Measurements from ENCODE around the gene PRR22. TPM values are rescaled to one million over a fixed set of nuclear protein-coding genes. Genes with fewer than 3 reads are reported as not detected.

PRR22 gene
- total and polyA plus RNA-seq, 9 of the 15 experiments (the other 6 are each of a cell fraction or from before 2014, with no cell fraction given): 0.03 to 12.0 (median 2.0) TPM; not detected in 1

DNA sequence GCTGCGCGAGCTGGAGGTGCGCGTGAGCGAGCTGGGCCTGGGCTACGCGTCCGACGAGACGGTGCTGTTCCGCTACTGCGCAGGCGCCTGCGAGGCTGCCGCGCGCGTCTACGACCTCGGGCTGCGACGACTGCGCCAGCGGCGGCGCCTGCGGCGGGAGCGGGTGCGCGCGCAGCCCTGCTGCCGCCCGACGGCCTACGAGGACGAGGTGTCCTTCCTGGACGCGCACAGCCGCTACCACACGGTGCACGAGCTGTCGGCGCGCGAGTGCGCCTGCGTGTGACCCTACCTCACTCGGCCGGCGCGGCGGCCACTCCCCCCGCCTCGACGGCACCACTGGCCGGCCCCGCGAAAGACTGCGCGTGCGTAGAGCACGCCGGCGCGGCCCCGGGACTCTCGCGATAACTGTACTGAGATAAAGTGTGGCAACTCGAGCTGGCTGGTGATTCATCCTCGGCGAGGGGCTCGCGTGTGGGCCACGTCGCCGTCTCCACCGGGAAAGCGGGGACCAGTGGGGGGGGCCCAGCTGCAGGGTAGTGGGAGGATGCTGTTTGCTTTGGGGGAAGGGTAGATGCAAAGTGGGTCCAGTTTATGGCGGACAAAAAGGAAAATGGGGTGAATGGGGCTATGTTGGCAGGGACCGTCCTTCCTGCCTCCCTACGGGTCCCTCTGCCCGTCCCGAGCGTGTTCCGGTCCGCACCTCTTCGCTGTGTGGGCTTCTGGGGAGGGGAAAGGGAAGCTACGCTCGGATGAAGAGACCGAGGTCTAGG, 43.5 kb upstream of the PRR22 start:
- Histone ChIP-seq H3K9me1 (ENCODE audit: control insufficient read depth, insufficient read depth, low read length) (peaks cover 3% of the 10 kb centered on the region), H3K79me2 (ENCODE audit: control insufficient read depth, insufficient read depth, low read length) (peaks cover 4% of the 10 kb centered on the region; the same call in 1 of the 3 replicates), H3K4me2 (ENCODE audit: insufficient read depth, low read length) (peak overlapping the region; percentile 98), H3K27ac (ENCODE audit: extremely low read depth, low read depth, low read length) (peak overlapping the region; percentile 96), H3K9me3 (replicated peaks; ENCODE audit: control insufficient read depth, insufficient read depth, low read depth, low read length) (no peaks in the 10 kb centered on the region), H3K4me1 (replicated peaks in 1 of 2; ENCODE audit: control insufficient read depth in 2 of 2, insufficient read depth in 2 of 2, low read length in 2 of 2) (peaks cover 6 to 69% of the 10 kb centered on the region in 2 experiments; a peak in 4 of 5 replicates), H3K9ac (ENCODE audit: insufficient read depth in 1 of 2, low read depth in 2 of 2, low read length in 2 of 2) (peak overlapping the region; percentile 93 to 97), H4K20me1 (replicated peaks; ENCODE audit: control insufficient read depth, insufficient read depth, low read length) (no peaks in the 10 kb centered on the region; the same call in 1 of the 2 replicates), H3K36me3 (ENCODE audit: control insufficient read depth, insufficient read depth, low read length) (no peaks in the 10 kb centered on the region), H2AFZ (ENCODE audit: low read depth, low read length) (peak overlapping the region; percentile 94), H3K27me3 (ENCODE audit: control insufficient read depth in 2 of 2, insufficient read depth in 2 of 2, low read length in 2 of 2) (peaks cover 0 to 5% of the 10 kb centered on the region in 2 experiments; a peak in 3 of 5 replicates), H3K4me3 (peak overlapping the region; percentile 59)
- FAIRE-seq (peak; percentile 97), DNase-seq (ENCODE audit: extremely low read depth in 1 of 4, low spot score in 3 of 4) (peak; percentile 97 to 99 (median 99)), ATAC-seq (peak; percentile 86)
- no TSS peak for BruUV-seq (replicated peaks)
- ChIA-PET POLR2A (interaction anchor here (0.6 to 2.2 kb wide), 29 partner anchors 9 to 789 kb away, joined by 3 to 16 read pairs (median 4); partner anchors contain the start of genes CATSPERD, DUS3L, FUT3 and FUT6), CTCF (ENCODE audit: low intra/inter-chr PET ratio) (no interaction called here)
- in situ Hi-C loops (cut with MboI) (no loop called here), intact Hi-C loops (cut with micrococcal nuclease) (no loop called here)
- WGBS (ENCODE audit: insufficient coverage, low coverage, missing lambda C conversion rate): 1% methylated on average over 85 of the region's 91 CpGs
- TF ChIP-seq ZEB2 (IDR thresholded peaks at IDR 0.05): peak; percentile 21; the same call in 1 of the 2 replicates
- TF ChIP-seq CBFA2T3 (IDR thresholded peaks at IDR 0.05): 0 out of 2 replicates have a peak, but pooled peaks have one; percentile 45
- TF ChIP-seq ARHGAP35 (IDR thresholded peaks at IDR 0.05; ENCODE audit: partially characterized antibody): peak; percentile 95
- TF ChIP-seq HMG20A (CRISPR knock-in tag; conservative IDR thresholded peaks at IDR 0.05): no peak
- peak; percentile 90 for TF ChIP-seq ATF7 (IDR thresholded peaks at IDR 0.05)
- peak; percentile 91 to 98 for TF ChIP-seq FOXA3 (CRISPR knock-in tag; conservative IDR thresholded peaks at IDR 0.05 in 1 of 2, IDR thresholded peaks at IDR 0.05 in 1 of 2)
- TF ChIP-seq CREM (IDR thresholded peaks at IDR 0.05; ENCODE audit: low read depth): peak; percentile 93
- TF ChIP-seq LEF1 (IDR thresholded peaks at IDR 0.05): peak; percentile 61; the same call in 1 of the 2 replicates
- TF ChIP-seq ZNF444 (CRISPR knock-in tag; IDR thresholded peaks at IDR 0.05): no peak
- TF ChIP-seq, protein P1, sequence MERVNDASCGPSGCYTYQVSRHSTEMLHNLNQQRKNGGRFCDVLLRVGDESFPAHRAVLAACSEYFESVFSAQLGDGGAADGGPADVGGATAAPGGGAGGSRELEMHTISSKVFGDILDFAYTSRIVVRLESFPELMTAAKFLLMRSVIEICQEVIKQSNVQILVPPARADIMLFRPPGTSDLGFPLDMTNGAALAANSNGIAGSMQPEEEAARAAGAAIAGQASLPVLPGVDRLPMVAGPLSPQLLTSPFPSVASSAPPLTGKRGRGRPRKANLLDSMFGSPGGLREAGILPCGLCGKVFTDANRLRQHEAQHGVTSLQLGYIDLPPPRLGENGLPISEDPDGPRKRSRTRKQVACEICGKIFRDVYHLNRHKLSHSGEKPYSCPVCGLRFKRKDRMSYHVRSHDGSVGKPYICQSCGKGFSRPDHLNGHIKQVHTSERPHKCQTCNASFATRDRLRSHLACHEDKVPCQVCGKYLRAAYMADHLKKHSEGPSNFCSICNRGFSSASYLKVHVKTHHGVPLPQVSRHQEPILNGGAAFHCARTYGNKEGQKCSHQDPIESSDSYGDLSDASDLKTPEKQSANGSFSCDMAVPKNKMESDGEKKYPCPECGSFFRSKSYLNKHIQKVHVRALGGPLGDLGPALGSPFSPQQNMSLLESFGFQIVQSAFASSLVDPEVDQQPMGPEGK (CRISPR knock-in tag; IDR thresholded peaks at IDR 0.05; ENCODE audit: borderline replicate concordance): 0 out of 2 replicates have a peak, but pooled peaks have one; percentile 56
- TF ChIP-seq RBM25 (IDR thresholded peaks at IDR 0.05; ENCODE audit: low read depth, low read length, severe bottlenecking): peak; percentile 99
- peak; percentile 95 for TF ChIP-seq ATF3 (IDR thresholded peaks at IDR 0.05)
- peak; percentile 93 for TF ChIP-seq ATF3 (CRISPR knock-in tag; conservative IDR thresholded peaks at IDR 0.05)
- peak; percentile 8; the same call in 1 of the 2 replicates for TF ChIP-seq ZKSCAN1 (IDR thresholded peaks at IDR 0.05; ENCODE audit: low read depth, low read length)
- peak; percentile 88 for TF ChIP-seq EP400 (IDR thresholded peaks at IDR 0.05)
- peak; percentile 58; the same call in 1 of the 2 replicates for TF ChIP-seq BCOR (IDR thresholded peaks at IDR 0.05)
- TF ChIP-seq ZNF551 (CRISPR knock-in tag; IDR thresholded peaks at IDR 0.05): no peak
- no peak for TF ChIP-seq FOXJ3 (CRISPR knock-in tag; IDR thresholded peaks at IDR 0.05)
- 0 out of 2 replicates have a peak, but pooled peaks have one; percentile 44 for TF ChIP-seq SOX6 (IDR thresholded peaks at IDR 0.05)

Measured in K562 (cell line).